GM21381 (cell line): ENCODE measurements around the gene TSSK2.
A peak's percentile ranks its signal among the peaks of the same experiment; 100 is the strongest.

Experiments
- ATAC-seq: cut with Tn5 transposase; IDR thresholded peaks from one replicate; pipeline ENCODE4 v1.9.1; 2021; ENCODE audit warnings: mild to moderate bottlenecking, moderate library complexity; ENCODE audit not compliant: unreplicated experiment

Gene TSSK2

DNA sequence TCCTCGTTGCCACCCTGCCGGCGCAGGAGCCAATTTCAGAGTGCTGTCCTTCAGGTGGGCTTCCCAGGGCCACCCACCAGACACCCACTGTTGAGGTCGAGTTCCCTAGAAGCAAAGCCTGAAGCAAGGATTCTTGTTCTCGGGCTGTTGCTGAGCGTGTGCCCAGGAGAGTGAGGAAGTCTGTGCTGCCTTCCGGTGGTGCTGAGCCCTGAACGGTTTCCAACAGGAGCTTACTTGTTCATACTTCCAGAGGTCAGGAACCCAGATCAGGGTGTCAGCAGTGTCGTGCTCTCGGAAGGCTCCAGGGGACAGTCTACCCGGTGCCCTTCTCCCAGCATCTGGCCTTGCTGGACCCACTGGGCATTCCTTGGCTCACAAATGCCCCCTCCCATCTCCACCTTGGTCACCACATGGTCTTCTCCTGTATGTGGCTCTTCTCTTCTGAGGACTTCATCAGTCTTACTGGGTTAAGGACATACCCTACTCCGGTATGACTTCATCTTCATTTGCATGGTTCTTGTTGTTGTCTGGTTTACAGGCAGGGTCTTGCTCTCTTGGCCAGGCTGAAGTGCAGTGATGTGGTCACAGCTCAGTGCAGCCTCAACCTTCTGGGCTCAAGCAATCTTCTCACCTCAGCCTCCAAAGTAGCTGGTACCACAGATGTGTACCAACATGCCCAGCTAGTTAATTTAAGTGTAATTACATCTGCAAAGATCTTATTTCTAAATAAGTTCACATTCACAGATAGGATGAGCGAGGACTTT is 36.2 kb downstream of the TSSK2 start:
- no peak for ATAC-seq

DNA sequence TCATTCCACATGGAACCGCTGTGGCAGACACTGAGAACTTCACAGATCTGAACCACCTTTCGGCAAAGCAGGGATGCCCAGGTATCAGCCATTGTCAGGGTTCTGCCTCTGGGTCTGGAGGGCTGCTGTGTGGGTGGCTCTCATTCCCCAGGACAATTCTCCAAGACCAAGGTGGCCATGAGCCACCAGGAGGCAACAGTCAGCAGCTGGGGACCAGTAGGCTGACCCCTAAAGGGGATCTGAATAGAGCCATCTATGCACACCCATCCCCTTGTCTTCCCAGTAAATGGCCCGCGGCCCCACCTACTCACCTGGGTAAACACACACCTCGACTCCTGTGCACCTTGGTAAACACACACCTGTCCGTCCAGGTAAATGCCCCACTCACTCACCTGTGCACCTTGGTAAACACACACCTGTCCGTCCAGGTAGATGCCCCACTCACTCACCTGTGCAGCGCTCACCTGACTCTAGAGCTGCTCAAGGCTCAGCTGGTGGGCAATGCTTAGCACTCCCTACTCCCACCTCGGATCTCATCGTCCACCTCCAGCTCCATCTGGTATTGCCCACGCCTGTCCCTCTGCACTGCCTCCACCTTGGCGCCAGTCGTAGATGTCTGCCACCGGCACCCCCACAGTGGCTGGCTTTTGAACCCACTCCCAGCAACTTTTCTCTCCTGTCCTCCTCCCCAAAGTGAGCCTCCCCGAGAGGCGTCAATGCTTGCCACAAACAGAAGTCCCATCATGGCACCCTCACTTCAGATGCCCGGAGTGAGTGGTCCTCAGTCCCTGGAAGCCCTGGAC is 37.2 kb downstream of the TSSK2 start:
- no peak for ATAC-seq

DNA sequence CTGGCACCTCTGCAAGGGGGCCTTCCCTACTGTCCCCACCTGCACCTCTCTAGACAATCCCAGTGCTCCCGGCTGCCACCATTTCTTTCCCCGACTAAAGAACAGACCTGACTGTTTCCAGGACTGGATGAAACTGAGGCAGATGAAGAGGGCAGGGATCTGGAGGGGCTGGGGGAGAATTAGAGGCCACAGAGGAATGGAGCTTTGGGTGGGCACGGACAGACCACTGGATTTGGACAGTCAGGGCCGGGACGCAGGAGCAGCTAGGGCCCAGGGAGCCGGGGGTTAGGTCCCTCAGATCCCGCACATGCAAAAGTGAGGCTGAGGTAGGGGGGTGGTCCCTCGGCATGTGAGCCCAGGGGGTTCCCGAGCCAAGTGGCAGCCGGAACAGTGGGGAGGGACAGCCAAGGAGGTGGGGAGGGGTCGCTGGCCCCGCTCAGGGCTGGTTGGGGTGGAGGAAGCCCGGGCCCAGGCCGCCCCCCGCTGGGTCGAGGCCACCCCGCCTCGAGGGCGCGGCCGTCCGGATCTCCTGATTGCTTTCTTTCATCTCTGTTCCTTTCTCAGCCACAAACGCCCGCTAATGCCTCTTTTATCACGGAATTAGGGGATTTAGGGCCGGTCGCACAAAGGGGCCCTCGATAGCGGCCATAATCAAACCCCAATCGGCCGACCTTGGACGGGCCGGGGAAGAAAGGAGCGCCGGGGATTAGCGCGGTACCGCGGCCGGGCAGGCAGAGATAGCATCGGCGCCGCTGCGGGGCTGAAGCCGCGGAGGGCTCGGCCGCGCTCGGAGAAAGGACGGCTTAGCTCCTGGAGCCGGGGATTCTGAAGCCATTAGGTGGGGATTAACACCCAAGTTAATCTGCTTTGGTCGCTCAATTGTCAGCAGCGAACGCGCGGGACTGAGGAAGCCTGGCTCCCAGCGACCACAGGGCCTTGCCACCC is 38.2 kb downstream of the TSSK2 start:
- ATAC-seq = no peak

DNA sequence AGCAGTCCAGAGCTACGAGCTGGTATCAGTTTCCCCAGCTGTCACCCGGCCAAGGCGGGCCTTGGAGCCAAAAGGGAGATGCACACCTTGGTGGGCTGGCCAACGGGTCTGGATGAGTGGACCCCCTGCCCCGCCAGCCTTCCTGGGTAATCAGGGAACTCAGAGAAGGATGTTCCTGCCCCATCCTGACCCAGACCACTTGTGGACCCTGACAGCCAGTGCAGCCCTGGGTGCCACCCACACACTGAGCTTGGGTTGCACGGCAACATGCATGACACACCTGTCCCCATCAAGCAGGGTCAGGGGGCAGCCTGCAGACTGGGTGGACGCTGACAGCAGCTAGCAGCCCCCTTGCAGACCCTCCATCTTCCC is 38.8 kb downstream of the TSSK2 start:
- no peak for ATAC-seq

DNA sequence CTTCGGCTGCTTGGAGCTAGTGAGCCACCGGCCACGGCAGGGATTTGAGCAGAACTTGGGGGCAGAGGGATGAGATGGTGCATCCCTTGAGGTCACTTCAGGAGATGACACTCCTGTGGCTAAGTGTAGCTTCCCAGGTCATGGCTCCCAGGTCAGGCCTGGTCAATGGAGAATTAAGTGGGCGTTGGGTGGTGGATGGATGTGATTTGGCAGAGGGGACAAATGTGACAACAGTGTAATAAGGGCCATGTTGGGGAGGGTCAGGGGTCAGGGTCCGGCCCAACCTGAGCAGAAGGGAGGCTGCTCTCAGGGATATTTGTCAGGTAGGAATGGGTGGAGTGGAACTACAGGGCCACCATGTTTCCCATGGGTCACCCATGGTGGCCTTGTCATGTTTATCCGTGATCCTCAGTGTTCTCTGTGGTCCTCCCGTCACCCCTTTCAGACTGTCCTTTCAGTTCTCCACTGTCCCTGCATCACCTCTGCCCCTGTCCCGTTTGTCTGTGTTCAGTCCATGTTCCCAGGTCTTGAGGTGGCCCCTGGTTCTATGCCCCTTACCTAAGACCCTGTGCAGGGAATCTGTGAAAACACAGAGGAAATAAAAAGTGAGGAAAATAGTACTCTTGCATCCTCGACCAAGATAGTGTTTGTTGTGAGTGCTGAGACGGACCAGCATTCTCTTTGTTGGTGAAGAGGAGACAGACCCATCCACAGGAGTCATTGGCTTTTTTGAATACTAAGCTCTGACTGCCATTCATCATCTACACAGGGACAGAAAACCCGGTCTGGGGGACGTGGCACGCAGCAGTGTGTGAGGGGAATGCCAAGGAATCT is 41.3 kb downstream of the TSSK2 start:
- no peak for ATAC-seq

DNA sequence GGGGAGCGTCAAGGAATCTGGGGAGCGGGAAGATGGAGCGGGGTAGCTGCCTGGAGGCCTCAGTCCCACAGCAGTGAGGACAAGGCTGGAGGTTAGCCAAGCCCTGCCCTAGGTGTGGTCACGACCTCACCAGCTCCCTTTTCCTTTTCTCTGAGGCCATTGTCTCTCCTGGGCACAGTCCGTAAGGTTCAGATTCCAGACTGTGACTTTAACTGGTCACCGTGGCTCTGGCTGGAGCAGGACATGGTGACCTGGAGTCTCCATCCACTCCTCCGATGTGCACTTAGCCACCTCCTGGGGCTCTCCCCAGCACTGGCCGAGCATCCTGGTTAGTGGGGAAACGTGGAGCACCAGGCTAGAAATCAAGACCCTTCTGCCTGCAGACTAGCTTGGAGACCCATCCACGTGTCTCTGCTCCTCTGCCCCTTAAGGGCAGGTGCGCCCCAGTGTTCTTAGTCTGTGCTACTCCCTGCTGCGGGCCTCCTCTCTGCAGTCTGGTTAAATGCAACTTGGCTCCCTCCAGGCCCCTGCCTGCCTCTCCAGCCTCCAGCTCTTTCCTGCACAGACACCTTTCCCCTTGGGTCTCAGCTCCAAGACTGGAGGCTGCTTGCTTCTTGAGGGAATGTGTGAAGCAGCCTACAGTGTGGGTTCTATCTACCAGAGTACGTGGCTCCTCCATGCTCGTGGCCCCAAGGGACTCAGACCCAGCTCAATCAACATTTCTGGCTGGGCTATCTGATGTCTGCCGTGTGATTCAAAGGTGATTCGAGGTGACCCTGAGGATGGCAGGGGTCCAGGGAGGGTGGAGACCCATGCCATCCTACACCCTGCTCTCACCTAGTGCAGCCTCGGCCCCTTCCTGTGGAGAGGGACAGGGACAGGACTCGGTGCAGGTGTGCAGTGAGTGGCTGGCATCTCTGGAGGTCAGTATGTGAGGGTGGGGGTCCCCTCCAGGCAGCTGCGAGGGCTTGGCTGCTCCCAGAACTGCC is 42.2 kb downstream of the TSSK2 start:
- ATAC-seq = no peak

DNA sequence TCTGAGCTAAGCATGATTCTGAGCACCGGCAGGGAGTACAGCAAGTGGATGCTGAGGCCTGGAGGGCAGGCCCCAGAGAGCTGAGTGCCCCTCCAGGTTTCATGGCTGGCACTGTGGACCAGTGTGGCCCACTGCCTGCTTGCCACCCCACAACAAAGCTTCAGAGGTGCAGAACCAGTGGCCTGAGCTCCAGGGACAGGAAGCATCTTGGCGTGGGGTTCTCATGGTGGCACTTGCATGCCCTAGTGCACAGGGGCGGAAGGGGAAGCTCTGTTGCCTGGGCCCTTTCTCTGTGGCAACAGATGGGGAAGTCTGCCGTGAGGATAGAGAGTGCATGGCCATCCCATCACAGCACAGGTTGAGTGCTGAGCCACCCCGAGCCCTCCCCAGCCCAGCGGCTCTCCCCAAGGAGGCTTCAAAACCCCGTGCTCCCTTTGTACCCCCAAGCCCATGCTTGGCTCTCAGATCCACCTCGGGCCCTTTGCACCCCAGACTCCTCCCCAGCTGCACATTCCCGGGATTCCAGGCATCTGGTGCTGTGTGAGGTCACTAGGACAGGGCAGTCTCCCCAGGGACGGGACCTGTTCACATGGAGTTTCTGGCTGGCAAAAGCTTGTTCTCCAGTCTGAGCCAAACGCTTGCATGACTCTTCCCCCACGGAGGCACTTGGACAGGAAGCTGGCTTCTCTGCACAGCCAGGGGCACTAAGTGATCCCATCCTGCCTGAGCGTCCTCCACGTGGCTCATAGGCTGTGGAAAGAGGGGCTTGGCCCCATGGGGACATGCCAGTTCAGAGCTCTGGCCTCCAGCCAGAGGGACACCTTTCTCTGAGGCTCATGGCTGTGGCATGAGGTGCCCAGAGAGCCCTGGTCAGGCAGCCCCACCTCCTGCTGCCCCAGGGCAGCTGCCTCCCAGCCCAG is 43.3 kb downstream of the TSSK2 start:
- ATAC-seq = no peak

DNA sequence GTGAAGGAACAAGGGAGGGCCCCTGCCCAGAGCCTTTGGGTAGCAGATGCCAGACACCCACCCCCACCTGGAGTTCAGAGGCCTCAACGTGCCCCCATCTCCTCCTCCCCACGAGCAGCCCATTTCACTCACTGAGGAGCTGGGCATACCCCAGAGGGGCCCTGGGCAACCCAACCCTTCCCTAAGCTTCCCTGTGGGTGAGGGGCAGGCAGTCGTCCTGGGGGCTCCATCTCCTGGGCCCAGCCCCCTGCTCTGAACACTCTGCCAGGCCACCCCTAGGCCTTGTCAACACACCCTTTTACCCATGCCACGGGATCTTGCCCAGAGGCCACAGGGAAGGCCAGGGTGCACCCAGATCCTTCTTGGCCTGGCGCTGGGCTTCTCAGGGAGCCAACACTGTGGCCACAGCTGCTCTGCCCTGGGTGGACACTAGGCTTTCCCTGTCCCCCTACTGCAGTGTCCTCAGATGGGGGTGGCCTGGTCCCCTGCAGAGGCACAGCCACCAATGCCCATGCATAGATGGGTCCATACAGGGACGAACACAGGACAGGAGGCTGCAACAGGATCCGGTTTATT is 44.0 kb downstream of the TSSK2 start:
- ATAC-seq = no peak

DNA sequence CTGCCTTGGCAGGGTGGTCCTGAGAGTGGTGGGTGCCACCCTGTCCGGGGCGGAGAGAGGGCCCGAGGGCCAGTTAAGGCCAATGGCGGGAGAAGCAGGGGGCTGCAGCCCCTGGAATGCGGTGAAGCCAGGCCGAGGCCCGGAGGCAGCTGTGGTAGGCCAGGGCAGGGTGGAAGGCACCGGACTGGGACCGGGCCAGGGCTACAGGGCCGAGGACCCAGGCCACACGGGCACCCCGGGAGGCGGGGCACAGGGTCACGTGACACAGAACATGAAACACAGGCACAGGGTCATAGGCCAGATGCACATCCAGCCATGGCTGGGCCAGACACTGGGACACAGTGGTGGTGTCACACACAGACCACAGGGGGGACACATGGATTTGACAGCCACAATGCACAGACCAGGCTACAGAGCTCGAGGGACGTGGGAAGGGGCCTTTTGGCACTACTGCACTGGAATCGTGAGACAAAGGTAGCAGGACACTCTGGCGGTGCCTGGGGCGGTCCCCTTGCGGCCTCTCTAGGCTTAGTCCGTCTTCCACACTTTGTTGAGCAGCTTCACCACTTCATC is 44.6 kb downstream of the TSSK2 start:
- ATAC-seq = no peak

DNA sequence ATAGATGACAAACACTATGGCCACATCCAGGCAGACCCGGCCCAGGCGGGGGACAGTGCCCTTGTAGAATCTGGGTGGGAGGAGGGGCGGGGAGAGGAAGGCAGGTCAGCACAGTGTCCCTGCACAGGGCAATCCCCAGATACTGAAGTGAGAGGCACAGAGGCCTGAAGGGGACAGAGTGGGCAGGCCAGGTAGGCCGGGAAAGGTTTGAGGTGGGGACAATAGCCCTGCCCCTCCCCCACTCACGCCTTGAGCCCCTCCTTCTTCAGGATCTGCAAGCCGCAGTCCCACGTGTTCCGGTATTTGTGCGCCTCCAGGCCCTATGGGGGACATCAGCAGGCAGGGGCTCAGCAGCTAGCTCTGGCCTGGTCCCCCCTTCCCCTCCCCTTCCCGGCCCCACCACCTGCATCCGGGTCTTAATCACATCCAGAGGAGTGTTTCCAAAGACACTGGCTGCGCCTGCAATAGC is 45.1 kb downstream of the TSSK2 start:
- ATAC-seq = no peak

DNA sequence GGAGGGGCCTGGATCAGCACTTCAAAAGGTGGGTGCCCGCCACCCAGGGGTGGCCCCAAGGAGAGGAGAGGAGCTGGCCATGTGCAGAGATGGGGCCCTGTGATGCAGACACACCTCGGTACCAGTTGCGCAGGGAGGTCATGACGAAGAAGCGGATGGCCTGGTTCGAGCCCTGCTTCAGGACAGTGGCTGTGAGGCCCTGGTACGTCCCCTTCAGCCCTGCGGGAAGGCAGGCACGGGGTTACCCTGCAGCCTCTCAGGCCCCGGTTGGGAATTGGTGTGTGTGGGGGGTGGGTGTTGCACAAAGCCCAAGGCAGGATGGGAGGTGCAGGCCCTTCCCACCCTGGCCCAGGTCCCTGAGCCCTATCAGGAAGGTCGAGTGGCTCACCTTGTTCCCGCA is 45.6 kb downstream of the TSSK2 start:
- no peak for ATAC-seq

DNA sequence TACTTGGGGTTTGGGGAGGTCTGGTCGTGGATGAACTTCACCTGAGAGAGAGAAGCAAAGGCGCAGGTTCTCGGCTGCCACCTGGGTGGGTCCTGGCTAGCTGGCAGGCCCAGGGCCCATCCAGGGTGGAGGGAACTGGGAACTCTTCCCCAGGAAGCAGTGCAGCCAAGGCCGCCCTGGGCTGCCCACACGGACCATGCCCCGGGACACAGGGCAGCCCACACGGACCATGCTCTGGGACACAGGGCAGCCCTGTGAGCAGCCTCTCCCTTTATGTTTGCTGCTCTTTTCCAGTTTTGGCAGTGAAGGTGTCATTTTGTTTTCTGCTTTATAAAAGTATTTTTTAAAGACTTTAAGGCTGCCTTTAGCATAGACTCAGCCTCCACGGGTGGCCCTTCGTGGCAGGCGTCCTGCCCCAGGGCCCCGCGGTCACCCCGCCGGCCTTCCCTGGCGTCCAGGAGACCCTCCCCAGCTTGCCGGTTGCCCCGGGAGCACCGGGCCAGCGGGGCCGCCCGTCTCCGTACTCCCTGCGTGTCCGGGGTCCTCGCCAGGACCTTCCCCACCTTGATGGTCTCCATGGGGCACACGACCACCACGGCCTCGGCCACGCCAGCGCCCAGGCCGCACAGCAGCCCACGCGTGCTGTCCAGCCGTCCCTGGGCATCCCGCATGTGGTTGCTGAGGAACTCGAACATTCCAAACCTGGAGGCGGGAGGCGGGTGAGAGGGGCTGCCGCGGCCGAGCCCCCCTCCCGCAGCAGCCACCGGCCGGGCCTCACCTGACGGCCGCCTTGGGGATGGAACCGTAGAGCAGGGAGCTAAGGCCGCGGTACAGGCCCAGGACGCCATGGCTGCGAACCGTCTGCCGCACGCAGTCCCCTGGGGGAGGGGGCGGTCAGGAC is 46.3 kb downstream of the TSSK2 start:
- ATAC-seq = no peak

DNA sequence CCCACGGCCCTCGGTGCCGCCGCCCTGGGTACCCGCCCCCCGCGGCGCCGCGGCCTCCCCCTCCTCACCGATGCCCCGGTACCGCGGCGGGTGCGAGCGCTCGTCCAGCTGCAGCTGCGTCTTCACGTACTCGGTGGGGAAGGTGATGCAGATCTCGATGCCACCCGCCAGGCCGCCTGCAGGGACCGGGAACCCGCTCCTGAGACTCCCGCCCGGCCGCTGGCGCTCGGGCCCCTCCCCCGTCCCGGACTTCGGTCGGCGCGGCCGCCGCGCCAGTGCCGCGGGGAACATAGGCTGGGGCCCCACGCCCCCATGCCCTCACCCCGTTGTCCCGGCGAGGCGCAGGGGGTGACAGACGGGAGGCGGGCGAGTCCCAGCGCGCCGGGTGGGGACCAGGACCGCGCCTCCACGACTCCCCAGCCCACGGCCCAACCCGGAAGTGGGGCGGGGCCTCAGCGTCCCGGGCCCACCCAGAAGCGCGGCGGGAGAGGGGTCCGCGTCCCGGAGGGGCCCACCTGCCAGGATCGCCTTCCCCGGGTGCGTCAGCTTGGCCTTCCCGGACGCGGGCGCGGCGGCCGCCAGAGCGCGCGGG is 47.1 kb downstream of the TSSK2 start:
- ATAC-seq = peak; percentile 33

DNA sequence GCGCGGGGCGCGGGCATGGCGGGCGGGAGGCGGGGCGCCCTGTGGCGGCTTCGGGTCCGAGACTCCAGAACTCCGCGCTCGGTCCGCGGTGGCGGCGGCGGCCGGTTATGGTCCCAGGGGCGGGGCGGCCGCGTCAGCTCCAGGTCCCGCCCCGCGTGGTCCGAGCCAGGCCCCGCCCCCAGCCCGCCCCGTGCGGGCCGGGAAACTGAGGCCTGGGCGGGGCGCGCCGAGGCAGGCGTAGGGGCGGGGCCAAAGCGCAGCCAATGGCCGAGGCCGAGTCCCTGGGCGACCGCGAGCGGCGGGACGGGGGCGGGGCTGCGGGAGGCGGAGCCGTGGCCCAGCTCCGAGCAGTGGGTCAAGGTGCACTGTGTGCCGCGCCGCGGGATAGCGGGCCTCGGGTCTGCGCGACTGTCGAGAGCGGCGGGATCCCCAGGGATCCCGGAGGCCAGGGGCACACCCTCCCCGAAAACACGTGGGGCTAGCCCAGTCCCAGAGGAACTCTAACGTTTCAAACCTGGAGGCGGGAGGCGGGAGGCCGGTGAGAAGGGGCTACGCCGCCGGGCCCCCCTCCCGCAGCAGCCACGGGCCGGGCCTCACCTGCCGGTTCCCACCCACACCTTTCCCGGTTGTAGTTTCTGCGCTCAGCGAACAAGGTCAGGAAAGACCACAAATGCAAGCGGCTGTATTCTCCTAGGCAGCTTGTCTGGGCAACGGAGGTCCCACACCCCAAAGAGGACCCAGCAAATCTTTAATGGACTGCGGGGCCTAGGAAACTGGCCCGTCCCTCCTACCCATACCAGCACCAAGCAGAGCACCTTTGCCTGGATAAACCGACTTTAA is 47.8 kb downstream of the TSSK2 start, which contains the start of gene SLC25A1:
TSS of gene SLC25A1 (minus strand) at position 80 of the 840 bp plus-strand sequence. CDS start at position 17, 63 bp downstream.
- ATAC-seq = peak; percentile 56

DNA sequence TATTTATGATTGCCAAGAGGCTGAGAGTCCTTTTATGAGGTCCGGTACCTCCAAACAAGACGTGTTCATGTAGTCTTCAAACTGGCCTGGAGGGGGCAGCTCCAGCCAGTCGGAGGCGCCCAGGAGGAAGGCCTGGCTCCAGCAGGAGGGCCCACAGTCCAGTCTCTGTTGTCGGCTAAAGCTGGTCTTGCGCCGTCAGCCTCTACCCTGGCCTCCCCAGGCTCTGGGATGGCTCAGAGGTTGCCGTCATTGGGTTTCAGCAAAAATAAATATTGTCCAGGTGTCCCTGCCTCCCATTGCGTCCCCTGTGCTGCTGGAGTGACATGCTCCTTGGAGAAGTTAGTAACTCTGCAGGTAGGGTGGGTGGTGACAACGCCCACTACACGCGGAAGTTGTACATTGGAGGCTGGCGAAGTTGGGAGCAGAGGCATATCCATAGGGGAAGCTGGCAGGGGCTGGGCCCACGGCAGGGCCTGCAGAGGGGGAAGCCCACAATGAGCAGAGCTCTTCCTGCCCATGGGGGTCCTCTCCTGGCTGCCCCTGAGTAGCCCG is 48.5 kb downstream of the TSSK2 start:
- ATAC-seq = no peak
